ENCODE results near the gene TENT5C.

GRCh38 chr1:117611894-117612483, 6.1 kb downstream of the TENT5C start:
- TF ChIP-seq CTCF (CRISPR knock-in tag; IDR thresholded peaks at IDR 0.05) (no peak), AFF4 (CRISPR knock-in tag; IDR thresholded peaks at IDR 0.05) (no peak), MIER3 (CRISPR knock-in tag; IDR thresholded peaks at IDR 0.05; ENCODE audit: borderline replicate concordance) (no peak), CBX2 (IDR thresholded peaks at IDR 0.05; ENCODE audit: low read depth, low read length) (no peak), CBX2 (CRISPR knock-in tag; IDR thresholded peaks at IDR 0.05; ENCODE audit: low read depth) (no peak), ONECUT2 (CRISPR knock-in tag; IDR thresholded peaks at IDR 0.05) (no peak), SIN3A (IDR thresholded peaks at IDR 0.05; ENCODE audit: borderline replicate concordance, low read depth, low read length) (no peak), ZNF276 (CRISPR knock-in tag; IDR thresholded peaks at IDR 0.05; ENCODE audit: low read depth) (no peak), POLR2A (IDR thresholded peaks at IDR 0.05; ENCODE audit: insufficient read depth in 1 of 2, low read depth in 2 of 2, low read length in 2 of 2) (no peak), MYC (CRISPR knock-in tag; IDR thresholded peaks at IDR 0.05; ENCODE audit: borderline replicate concordance) (no peak), FOXM1 (CRISPR knock-in tag; IDR thresholded peaks at IDR 0.05) (no peak), ZBTB7A (CRISPR knock-in tag; IDR thresholded peaks at IDR 0.05) (no peak), ZNF879 (CRISPR knock-in tag; IDR thresholded peaks at IDR 0.05) (no peak), HDAC1 (CRISPR knock-in tag; IDR thresholded peaks at IDR 0.05) (no peak)

All from HepG2 (cell line).